Smooth muscle cell (in vitro differentiated cells): ENCODE measurements around the gene DPH2. TPM values are rescaled to one million over a fixed set of nuclear protein-coding genes. Genes with fewer than 3 reads are reported as not detected.

Experiments used
- DNase-seq: peaks from one replicate; lab custom pipeline; 2025; ENCODE audit not compliant: unreplicated experiment; lab: John Stamatoyannopoulos, UW
- H2AFZ ChIP-seq: fragments of 200-600 bp; sonication (generic); 2 replicates; pipeline ENCODE4 v1.6.0; 2016; ENCODE audit warnings: antibody characterized with exemption, low read depth, mild to moderate bottlenecking
- H3F3A ChIP-seq: fragments of 200-600 bp; sonication (generic); 2 replicates; pipeline ENCODE4 v1.6.0; 2017; ENCODE audit warnings: antibody characterized with exemption, low read depth
- H3K27ac ChIP-seq: fragments of 200-600 bp; sonication (generic); 2 replicates; pipeline ENCODE4 v1.5.1; 2016; ENCODE audit warnings: low read depth, mild to moderate bottlenecking
- H3K27me3 ChIP-seq: fragments of 200-600 bp; sonication (generic); 2 replicates; pipeline ENCODE4 v1.6.1; 2016; ENCODE audit warnings: low read depth, mild to moderate bottlenecking
- H3K36me3 ChIP-seq: fragments of 200-600 bp; sonication (generic); 2 replicates; pipeline ENCODE4 v1.5.1; 2016; ENCODE audit warnings: low read depth
- H3K4me1 ChIP-seq: fragments of 200-600 bp; sonication (generic); 2 replicates; pipeline ENCODE4 v1.5.1; 2016; ENCODE audit warnings: low read depth
- H3K4me2 ChIP-seq: fragments of 200-600 bp; sonication (generic); 2 replicates; pipeline ENCODE4 v1.6.0; 2016; ENCODE audit warnings: mild to moderate bottlenecking
- H3K4me3 ChIP-seq: fragments of 200-600 bp; sonication (generic); 2 replicates; pipeline ENCODE4 v1.5.1; 2016; ENCODE audit warnings: mild to moderate bottlenecking
- H3K79me2 ChIP-seq: fragments of 200-600 bp; sonication (generic); 2 replicates; pipeline ENCODE4 v1.6.0; 2016; ENCODE audit warnings: low read depth, mild to moderate bottlenecking
- H3K9ac ChIP-seq: fragments of 200-600 bp; sonication (generic); 2 replicates; pipeline ENCODE4 v1.6.0; 2016; ENCODE audit warnings: low read depth
- H3K9me3 ChIP-seq: fragments of 200-600 bp; sonication (generic); replicated peaks from 2 replicates; pipeline ENCODE4 v1.5.1; 2016; ENCODE audit warnings: low read depth
- H4K20me1 ChIP-seq: fragments of 200-600 bp; sonication (generic); 2 replicates; pipeline ENCODE4 v1.6.0; 2016; ENCODE audit warnings: low read depth
- WGBS: methylation state at CpG from one replicate; pipeline ENCODE4 v1.1.7; 2016; ENCODE audit warnings: low lambda C conversion rate; 5-methylcytosine and 5-hydroxymethylcytosine counted together
- polyA plus RNA-seq: library from polyadenylated mRNA; unstranded; fragments of >200 nt; fragmentation: Nextera tagmentation; extraction: Ambion mirVana; gene quantifications from 2 replicates; pipeline ENCODE4 v1.2.1, GENCODE V29; 2016
- total RNA-seq: library from RNA; depleted of rRNA; stranded (reverse); fragments of >200 nt; gene quantifications from 2 replicates; pipeline ENCODE4 v1.2.3, GENCODE V29; 2014
- TF ChIP-seq, protein P1 (sequence below): fragments of 200-600 bp; sonication (generic); IDR thresholded peaks from 2 replicates; pipeline ENCODE4 v1.5.1; 2017; ENCODE audit warnings: borderline replicate concordance, mild to moderate bottlenecking, antibody characterized with exemption; ENCODE audit not compliant: insufficient read depth, poor library complexity, severe bottlenecking

Gene DPH2
- total and polyA plus RNA-seq, 2 experiments from 2014 or later = 20.3 to 23.5 TPM

DNA sequence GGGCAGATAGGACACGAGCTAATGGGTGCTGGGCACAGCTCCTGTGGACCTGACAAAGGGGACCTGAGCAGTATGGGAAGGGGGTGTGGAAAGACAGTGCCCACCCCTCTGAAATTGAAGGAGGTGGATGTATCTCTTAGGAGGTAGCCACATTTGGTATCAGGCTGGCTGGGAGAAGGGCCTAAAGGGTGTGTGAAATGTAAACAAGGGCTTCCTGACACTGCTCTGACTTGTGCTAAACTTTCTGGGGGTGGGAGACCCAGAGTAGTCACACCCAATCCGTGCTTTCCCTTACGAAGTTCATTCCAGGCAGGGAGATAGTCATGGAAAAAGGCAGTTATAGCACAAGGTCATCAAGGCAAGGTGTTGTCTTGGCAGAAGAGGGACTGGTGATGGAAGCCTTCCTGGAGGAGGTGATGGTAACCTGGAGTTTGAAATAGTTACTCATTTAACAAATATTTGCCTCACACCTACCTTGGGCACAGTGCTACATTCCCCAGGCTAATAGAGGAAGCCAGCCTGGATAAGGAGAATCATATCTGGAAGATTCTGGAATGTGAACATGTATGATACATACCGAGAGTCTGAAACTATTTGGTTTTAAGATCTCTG is 16.3 kb downstream of the DPH2 start:
- peaks cover 38% of the 10 kb centered on the region for H4K20me1 ChIP-seq
- H3K4me3 ChIP-seq = no peak overlapping the region
- no peak overlapping the region for H3K4me2 ChIP-seq
- no peaks in the 10 kb centered on the region for H3K9me3 ChIP-seq
- TF ChIP-seq, protein P1, sequence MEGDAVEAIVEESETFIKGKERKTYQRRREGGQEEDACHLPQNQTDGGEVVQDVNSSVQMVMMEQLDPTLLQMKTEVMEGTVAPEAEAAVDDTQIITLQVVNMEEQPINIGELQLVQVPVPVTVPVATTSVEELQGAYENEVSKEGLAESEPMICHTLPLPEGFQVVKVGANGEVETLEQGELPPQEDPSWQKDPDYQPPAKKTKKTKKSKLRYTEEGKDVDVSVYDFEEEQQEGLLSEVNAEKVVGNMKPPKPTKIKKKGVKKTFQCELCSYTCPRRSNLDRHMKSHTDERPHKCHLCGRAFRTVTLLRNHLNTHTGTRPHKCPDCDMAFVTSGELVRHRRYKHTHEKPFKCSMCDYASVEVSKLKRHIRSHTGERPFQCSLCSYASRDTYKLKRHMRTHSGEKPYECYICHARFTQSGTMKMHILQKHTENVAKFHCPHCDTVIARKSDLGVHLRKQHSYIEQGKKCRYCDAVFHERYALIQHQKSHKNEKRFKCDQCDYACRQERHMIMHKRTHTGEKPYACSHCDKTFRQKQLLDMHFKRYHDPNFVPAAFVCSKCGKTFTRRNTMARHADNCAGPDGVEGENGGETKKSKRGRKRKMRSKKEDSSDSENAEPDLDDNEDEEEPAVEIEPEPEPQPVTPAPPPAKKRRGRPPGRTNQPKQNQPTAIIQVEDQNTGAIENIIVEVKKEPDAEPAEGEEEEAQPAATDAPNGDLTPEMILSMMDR = no peak
- H3K27ac ChIP-seq = no peak overlapping the region
- peaks cover 4% of the 10 kb centered on the region for H3K4me1 ChIP-seq
- peaks cover 6% of the 10 kb centered on the region for H3F3A ChIP-seq
- no peaks in the 10 kb centered on the region for H3K27me3 ChIP-seq
- no peaks in the 10 kb centered on the region for H3K36me3 ChIP-seq
- no peak overlapping the region for H3K9ac ChIP-seq
- no peak for DNase-seq
- H2AFZ ChIP-seq = no peak overlapping the region
- H3K79me2 ChIP-seq = peaks cover 7% of the 10 kb centered on the region
- WGBS = 83% methylated on average over 4 of the region's 4 CpGs

DNA sequence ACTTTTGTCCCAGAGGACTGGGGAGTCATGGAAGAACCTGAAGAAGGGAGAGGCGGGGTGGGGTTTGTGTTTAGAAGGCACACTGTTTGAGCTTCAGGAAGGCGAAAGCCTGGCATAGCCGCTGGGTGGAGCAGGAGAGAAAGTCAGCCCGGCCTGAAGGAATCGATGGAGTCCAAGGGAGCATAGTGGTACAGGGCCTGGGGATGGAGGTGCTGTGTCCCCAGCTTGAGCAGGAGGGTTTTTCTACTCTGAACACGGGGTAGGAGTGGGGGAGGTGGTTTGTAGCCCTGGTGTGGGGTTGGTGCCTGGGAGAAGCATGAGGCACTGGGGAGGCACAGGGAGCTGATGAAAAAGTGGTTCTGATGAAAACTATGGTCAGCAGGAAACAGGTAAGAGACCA is 16.9 kb downstream of the DPH2 start:
- no peak for DNase-seq
- Histone ChIP-seq H4K20me1 (peaks cover 32% of the 10 kb centered on the region), H3K9ac (no peak overlapping the region), H3K27ac (peak overlapping the region; percentile 4), H3K4me2 (no peak overlapping the region), H3F3A (peaks cover 6% of the 10 kb centered on the region), H3K4me3 (no peak overlapping the region), H3K9me3 (no peaks in the 10 kb centered on the region), H2AFZ (no peak overlapping the region), H3K36me3 (no peaks in the 10 kb centered on the region), H3K4me1 (peaks cover 5% of the 10 kb centered on the region), H3K79me2 (peaks cover 2% of the 10 kb centered on the region), H3K27me3 (no peaks in the 10 kb centered on the region)
- TF ChIP-seq, protein P1 = no peak
- WGBS = 84% methylated on average over 6 of the region's 6 CpGs

DNA sequence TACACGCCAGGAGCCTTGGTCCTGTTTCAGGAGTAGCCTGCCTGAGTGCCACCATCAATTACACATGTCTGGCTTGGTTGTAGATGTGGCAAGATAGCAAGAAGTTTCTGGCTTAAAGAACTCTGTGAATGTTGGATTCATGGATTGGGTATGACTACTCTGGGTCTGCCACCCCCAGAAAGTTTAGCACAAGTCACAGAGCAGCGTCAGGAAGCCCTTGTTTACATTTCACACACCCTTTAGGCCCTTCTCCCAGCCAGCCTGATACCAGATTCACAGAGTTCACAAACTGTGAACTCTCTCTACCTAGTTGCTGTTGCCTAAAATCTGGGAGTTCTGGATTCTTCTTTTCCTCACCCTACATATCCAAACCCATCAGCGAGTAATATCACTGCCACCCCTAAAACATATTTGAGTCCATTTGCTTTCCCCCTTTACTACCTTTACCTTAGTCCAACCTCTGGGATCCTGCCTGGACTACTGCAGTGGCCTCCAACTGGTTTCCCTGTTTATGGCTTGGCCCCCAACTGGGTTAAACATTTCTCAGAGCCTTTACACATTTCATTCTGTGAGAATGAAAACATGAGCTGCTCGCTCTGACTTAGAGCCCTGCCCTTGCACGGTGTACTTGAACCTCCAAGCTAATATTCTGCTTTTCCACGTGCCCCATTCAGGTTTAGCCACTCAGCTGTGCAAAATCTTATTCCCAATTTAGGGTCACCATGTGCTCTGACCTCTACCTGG is 17.5 kb downstream of the DPH2 start:
- Histone ChIP-seq H3K4me2 (no peak overlapping the region), H3K9me3 (no peaks in the 10 kb centered on the region), H3K27me3 (no peaks in the 10 kb centered on the region), H3F3A (peaks cover 9% of the 10 kb centered on the region), H2AFZ (no peak overlapping the region), H3K27ac (peak overlapping the region; percentile 4), H3K4me1 (peaks cover 5% of the 10 kb centered on the region), H3K36me3 (no peaks in the 10 kb centered on the region), H3K9ac (no peak overlapping the region), H3K79me2 (no peaks in the 10 kb centered on the region), H3K4me3 (no peak overlapping the region), H4K20me1 (peaks cover 28% of the 10 kb centered on the region)
- TF ChIP-seq, protein P1 = no peak
- 83% methylated on average over 6 of the region's 6 CpGs for WGBS
- DNase-seq = no peak
